ENCODE results near the gene NPEPPS. TPM values are rescaled to one million over a fixed set of nuclear protein-coding genes. Genes with fewer than 3 reads are reported as not detected.

The NPEPPS gene
- polyA plus RNA-seq, 4 donors = 136 to 164 (median 143) TPM

GRCh38 chr17:47622180-47622549 lies 91.3 kb downstream of the NPEPPS start:
- no peak for DNase-seq (ENCODE audit: low read depth in 4 of 4, low spot score in 3 of 4)

DNA sequence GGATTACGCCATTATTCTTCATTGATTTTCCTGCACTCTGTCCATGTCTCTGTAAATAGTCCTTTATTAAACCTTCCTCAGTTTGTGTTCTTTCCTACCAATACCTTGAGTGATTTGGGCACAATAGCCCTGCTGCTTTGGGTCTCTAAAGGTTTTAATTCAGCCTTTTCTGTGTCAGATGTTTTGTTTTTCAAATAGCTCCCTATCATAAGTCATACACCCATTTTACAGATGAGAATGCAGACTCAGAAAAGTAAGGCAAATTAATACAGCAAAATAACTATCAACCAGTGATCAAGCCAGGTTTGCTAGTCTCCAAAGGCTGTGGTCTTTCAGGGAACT lies 93.8 kb downstream of the NPEPPS start:
- DNase-seq (ENCODE audit: low read depth in 4 of 4, low spot score in 3 of 4) = no peak

- no peak for DNase-seq (ENCODE audit: low read depth in 4 of 4, low spot score in 3 of 4)
These were observed 97.2 kb downstream of the NPEPPS start for GRCh38 chr17:47628014-47628566.

GRCh38 chr17:47629826-47630225 lies 98.9 kb downstream of the NPEPPS start:
- DNase-seq (ENCODE audit: low read depth in 4 of 4, low spot score in 3 of 4) = no peak

DNA sequence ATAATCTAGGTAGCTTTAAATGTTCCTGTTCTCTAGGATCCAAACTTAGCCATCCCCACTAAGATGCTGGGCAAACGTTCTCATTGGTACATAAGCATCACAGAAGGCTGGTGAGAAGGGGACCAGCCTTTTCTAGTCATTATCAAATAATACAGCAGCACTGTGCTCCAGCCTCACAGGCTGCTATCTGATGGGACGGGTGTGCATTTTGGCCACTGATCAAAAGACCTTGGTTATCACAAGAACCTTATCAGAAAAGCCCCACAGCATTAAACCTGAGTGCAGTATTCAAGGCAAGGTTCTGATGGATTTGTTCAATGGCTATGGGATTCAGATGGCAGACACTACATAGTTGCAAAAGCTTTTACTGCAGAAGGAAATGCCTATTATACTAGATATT lies 99.7 kb downstream of the NPEPPS start:
- DNase-seq (ENCODE audit: low read depth in 4 of 4, low spot score in 3 of 4) = no peak

DNA sequence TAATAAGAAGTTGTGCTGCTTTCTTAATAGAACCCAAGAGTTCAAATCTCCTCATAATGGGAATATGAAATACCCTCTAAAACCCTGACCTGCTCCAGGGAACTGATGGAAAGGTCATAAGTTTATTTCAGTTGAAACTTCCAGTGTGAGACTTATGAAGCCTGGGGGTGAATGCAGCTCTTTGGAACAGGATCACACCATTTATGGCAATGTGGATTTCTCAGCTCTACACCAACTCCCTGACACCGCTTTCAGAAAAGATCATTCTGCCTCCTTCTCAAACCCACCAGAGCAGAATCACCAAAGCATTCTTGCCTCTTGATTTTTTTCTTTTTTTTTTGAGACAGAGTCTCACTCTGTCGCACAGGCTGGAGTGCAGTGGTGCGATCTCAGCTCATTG lies 102.1 kb downstream of the NPEPPS start:
- DNase-seq (ENCODE audit: low read depth in 4 of 4, low spot score in 3 of 4) = no peak

DNA sequence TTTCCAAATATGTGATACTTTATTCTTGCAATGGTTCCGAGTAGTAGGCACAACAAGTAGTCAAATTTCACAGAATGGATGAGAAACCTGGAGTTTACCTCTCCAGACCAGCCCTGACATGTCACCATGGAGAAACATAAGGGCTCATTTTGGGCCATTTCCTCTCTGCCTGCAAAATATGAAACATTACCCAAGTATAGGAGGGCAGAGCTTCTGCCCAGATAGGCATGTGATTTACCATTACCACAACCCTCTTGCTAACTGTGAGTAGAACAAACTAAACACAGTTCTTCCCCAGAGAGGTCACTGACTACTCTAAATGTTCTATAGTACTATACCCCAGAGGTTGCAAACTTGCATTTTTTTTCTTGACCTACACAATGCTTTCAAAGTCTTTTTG lies 103.1 kb downstream of the NPEPPS start:
- no peak for DNase-seq (ENCODE audit: low read depth in 4 of 4, low spot score in 3 of 4)

DNA sequence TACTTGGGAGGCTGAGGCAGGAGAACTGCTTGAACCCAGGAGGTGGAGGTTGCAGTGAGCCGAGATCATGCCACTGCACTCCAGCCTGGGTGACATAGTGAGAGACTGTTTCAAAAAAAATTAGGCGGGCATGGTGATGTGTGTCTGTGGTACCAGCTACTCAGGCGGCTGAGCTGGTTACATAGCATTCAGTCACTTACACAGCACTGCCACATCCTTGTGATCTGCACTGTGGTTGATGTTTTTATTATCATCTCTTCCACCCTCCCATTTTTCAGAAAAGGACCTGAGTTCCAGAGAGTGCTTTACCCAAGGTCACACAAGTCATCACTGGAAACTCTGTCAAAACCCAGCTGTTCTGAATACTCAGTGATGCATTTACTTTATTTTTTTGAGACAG lies 104.0 kb downstream of the NPEPPS start:
- no peak for DNase-seq (ENCODE audit: low read depth in 4 of 4, low spot score in 3 of 4)

GRCh38 chr17:47635734-47636133 lies 104.8 kb downstream of the NPEPPS start:
- DNase-seq (ENCODE audit: low read depth in 4 of 4, low spot score in 3 of 4) = no peak

DNA sequence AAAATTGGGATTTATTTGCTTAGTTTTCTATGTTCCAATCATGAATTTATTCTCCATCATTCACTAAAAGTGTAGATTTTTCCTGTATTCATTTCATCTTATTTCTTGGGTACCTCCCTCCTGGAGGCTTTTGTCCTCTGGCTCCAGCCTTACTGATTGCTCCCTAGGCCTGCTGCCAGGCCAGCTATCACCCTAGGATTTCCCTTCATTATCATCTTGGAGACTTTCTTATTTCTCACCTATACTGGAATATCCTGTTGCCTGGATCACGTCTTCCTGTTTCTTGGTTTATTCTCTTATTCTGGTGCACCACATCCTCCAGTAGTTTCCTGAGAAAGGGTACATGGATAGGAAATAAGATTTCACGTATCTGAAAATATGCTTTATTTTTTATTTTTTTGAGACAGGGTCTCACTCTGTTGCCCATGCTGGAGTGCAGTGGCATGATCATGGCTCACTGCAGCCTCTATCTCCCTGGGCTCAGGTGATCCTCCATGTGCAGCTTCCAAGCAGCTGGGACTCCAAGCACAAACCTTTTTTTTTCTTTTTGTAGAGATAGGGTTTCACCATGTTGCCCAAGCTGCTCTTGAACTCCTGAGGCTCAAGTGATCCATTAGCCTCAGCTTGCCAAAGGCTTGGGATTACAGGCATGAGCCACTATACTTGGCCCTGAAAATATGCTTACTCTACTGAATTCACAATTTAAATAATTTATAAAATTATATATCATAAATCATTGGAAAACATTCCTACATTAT lies 105.5 kb downstream of the NPEPPS start:
- no peak for DNase-seq (ENCODE audit: low read depth in 4 of 4, low spot score in 3 of 4)

GRCh38 chr17:47638903-47639302 lies 108.0 kb downstream of the NPEPPS start:
- DNase-seq (ENCODE audit: low read depth in 4 of 4, low spot score in 3 of 4) = no peak

- DNase-seq (ENCODE audit: low read depth in 4 of 4, low spot score in 3 of 4) = no peak
These were observed 109.2 kb downstream of the NPEPPS start for GRCh38 chr17:47640076-47640475.

DNA sequence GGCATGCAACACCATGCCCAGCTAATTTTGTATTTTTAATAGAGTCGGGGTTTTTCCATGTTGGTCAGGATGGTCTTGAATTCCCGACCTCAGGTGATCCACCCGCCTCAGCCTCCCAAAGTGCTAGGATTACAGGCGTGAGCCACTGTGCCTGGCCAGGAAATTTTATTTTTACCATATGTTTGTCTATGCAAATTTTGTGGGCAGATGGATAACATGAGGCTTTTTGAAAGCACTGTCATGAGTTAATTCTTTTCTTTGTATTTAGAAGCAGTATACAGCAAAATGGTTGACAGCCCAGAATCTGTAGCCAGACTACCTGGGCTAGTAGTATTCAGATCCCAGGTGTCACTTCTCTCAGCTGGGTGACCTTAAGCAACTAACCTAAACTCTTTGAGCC lies 110.3 kb downstream of the NPEPPS start:
- DNase-seq (ENCODE audit: low read depth in 4 of 4, low spot score in 3 of 4) = no peak

DNA sequence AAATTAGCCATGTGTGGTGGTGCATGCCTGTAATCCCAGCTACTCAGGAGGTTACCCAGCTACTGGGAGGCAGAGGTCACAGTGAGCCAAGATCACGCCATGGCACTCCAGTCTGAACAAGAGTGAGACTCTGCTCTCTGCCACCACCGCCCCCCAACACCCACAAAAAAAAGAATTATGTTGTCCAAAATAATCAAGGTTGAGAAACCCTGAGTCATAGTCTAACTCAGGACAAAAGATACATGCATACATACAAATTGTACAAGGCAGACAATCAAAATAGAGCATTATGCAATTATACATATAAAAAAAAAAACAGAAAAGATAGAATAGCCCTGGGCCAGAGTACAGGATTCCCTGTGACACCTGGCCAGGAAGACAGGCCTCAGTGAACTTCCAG lies 112.2 kb downstream of the NPEPPS start:
- no peak for DNase-seq (ENCODE audit: low read depth in 4 of 4, low spot score in 3 of 4)

DNA sequence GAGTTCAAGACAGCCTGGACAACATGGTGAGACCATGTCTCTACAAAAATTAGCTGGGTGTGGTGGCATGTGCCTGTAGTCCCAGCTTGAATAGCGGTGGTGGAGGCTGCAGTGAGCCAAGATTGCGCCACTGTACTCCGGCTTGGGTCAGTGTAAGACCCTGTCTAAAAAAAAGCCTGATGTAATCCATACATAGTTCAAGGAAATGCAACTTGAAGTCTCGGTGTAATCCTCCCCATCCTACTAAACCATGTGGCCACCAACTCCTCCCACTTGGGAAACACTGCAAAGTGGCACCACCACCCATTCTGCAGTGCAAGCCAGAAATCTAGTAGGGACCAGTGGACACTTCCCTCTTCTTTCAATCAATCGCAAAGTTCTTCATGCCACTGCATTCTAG lies 113.4 kb downstream of the NPEPPS start:
- DNase-seq (ENCODE audit: low read depth in 4 of 4, low spot score in 3 of 4) = no peak

GRCh38 chr17:47649153-47649971 lies 118.5 kb downstream of the NPEPPS start, which contains the start of gene KPNB1:
KPNB1 (plus strand) TSS chr17:47649919; CDS start chr17:47650245, 326 bp downstream.
- peak; percentile 96 to 99 (median 98) for DNase-seq (ENCODE audit: low read depth in 4 of 4, low spot score in 3 of 4)

GRCh38 chr17:47649972-47650524 lies 119.1 kb downstream of the NPEPPS start:
- DNase-seq (ENCODE audit: low read depth in 4 of 4, low spot score in 3 of 4) = peak in 1 of 4 donors; percentile 38

DNA sequence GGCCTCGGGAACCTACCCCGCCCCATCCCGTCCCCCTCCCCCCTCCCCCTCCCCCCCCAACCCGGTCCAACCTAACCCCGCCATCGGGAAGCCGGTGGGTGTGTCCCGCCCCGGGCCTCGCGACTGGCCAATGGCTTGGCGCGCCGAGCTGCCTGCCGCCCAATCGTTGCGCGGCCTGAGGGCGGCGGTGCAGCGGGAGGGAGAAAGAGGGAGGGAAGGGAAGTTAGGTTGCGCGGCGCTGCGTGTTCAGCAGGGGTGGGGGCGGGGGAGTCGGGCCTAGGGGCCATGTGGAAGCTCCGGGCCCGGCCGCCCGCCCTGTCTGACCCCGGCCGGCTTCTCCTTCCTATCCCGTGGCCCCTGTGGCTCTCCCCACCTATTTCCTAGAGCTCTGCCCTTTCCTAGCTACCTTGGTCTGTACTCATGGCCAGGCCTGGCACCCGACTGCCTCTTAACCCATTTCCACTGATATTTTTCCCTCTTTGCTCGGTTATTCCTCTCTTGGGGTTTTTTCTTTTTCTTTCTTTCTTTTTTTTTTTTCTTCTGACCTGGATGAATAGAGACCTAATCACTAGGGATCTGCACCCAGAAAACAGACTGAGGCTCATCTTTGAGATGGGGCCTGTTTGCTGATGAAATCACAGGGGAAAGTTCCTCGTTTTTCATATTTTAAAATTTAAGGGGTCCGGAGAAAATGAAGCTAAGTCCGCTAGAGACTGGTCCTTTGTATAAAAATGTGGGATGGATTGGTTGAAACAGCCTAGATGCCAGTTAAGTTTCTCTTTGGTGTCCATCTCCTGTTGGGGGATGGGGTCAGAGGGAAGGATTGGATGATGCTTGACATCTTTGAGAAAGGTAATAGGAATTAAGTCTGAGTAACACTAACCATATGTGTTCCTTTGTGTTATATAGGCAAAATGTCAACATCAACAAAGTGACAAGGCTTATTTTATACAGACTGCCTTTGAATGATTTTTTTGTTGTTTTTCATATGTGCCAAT lies 119.9 kb downstream of the NPEPPS start:
- peak; percentile 80 to 88 (median 84) for DNase-seq (ENCODE audit: low read depth in 4 of 4, low spot score in 3 of 4)

GRCh38 chr17:47651704-47652103 lies 120.8 kb downstream of the NPEPPS start:
- DNase-seq (ENCODE audit: low read depth in 4 of 4, low spot score in 3 of 4) = no peak

- DNase-seq (ENCODE audit: low read depth in 4 of 4, low spot score in 3 of 4) = no peak
These were observed 121.7 kb downstream of the NPEPPS start for GRCh38 chr17:47652570-47652969.
